A673 (cell line): ENCODE results near the gene CLRN3.

ENCODE experiments used
- EZH2 ChIP-seq: fragments of 200-600 bp; sonication (generic); IDR thresholded peaks from 2 replicates; pipeline ENCODE4 v1.6.1; 2017; ENCODE audit warnings: borderline replicate concordance, low read depth, mild to moderate bottlenecking, mixed read lengths, antibody characterized with exemption, low read length; ENCODE audit not compliant: poor library complexity, severe bottlenecking
- TF ChIP-seq, protein P1 (sequence below): fragments of 300-800, 200-600 bp; sonication (generic); conservative IDR thresholded peaks from 2 replicates; pipeline ENCODE4 v1.5.1; 2017; ENCODE audit warnings: low read depth, mild to moderate bottlenecking, antibody characterized with exemption, low read length, moderate library complexity, mixed read lengths

DNA sequence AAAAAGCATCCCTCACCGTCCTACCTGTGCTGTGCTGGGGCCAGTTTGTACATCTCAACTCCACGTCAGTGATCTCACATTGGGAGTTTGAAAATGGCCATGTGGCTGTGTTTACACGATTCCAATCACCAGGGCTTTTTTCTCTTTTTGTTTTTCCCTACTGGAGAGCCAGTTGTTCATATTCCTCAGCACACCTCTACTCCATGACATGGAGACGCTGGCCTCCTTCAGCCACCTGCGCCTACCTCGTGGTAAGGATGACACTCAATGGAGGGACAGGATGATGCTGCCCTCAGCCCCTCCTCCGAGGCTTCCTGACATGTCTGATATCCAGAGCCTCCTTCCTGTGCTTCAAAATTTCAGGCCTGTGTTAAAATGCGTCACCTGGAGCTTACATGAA is 10.3 kb downstream of the CLRN3 start:
- TF ChIP-seq, protein P1, sequence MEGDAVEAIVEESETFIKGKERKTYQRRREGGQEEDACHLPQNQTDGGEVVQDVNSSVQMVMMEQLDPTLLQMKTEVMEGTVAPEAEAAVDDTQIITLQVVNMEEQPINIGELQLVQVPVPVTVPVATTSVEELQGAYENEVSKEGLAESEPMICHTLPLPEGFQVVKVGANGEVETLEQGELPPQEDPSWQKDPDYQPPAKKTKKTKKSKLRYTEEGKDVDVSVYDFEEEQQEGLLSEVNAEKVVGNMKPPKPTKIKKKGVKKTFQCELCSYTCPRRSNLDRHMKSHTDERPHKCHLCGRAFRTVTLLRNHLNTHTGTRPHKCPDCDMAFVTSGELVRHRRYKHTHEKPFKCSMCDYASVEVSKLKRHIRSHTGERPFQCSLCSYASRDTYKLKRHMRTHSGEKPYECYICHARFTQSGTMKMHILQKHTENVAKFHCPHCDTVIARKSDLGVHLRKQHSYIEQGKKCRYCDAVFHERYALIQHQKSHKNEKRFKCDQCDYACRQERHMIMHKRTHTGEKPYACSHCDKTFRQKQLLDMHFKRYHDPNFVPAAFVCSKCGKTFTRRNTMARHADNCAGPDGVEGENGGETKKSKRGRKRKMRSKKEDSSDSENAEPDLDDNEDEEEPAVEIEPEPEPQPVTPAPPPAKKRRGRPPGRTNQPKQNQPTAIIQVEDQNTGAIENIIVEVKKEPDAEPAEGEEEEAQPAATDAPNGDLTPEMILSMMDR: no peak
- TF ChIP-seq EZH2: no peak
